GM12864 (cell line): ENCODE measurements around the gene LPIN1.
"Not testable (repeated sequence)": the region's sequence is repeated elsewhere in the genome, so short reads cannot be mapped to it uniquely, and the experiment has no call there.

ENCODE experiments used
- DNase-seq: peaks from one replicate; pipeline ENCODE4 v3.0.0-alpha.2; 2011; ENCODE audit warnings: low read depth
- H3K4me3 ChIP-seq: 2 replicates; pipeline ENCODE4 v1.5.1; 2011; ENCODE audit warnings: mild to moderate bottlenecking, low read depth, low read length, control low read depth
- CTCF ChIP-seq: IDR thresholded peaks from 2 replicates; pipeline ENCODE4 v1.5.1; 2011; ENCODE audit warnings: low read depth, mild to moderate bottlenecking, moderate library complexity, low read length, control low read depth, inconsistent platforms; ENCODE audit errors: missing control alignments

The LPIN1 gene

GRCh38 chr2:11835403-11835802 is 89.0 kb downstream of the LPIN1 start:
- TF ChIP-seq CTCF = no peak
- DNase-seq = no peak
- no peak overlapping the region for H3K4me3 ChIP-seq

GRCh38 chr2:11836647-11837219 is 90.3 kb downstream of the LPIN1 start:
- H3K4me3 ChIP-seq = no peak overlapping the region
- TF ChIP-seq CTCF = no peak
- no peak for DNase-seq

GRCh38 chr2:11837875-11838734 is 91.7 kb downstream of the LPIN1 start:
- no peak for DNase-seq
- no peak for TF ChIP-seq CTCF
- H3K4me3 ChIP-seq = no peak overlapping the region

DNA sequence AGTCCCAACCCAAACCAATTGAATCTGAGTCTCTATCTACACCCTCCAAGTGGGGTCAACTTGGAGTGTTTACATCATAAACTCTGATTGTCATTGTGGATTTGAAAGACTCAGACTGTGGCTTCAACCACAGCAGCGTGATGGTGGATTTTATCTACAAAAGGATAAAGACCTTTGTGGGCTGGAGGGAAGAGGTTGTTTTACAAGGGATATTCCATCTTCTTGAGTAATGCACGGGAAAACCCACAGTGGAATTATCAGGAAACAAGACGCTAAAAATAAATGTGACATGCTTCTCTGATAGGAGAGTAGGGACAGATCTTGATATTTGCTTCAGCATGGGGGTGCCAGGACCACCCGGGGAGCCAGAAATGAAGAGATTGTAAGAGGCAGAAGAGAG is 93.5 kb downstream of the LPIN1 start:
- no peak overlapping the region for H3K4me3 ChIP-seq
- no peak for TF ChIP-seq CTCF
- no peak for DNase-seq

GRCh38 chr2:11842336-11842735 is 95.9 kb downstream of the LPIN1 start:
- H3K4me3 ChIP-seq = no peak overlapping the region
- DNase-seq = no peak
- TF ChIP-seq CTCF = no peak

DNA sequence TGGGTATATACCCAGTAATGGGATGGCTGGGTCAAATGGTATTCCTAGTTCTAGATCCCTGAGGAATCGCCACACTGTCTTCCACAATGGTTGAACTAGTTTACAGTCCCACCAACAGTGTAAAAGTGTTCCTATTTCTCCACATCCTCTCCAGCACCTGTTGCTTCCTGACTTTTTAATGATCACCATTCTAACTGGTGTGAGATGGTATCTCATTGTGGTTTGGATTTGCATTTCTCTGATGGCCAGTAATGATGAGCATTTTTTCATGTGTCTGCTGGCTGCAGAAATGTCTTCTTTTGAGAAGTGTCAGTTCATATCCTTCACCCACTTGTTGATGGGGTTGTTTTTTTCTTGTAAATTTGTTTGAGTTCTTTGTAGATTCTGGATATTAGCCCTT is 98.4 kb downstream of the LPIN1 start:
- DNase-seq, H3K4me3 ChIP-seq: not testable (repeated sequence)

- DNase-seq, H3K4me3 ChIP-seq: not testable (repeated sequence)
Observed at GRCh38 chr2:11847935-11848334, 101.5 kb downstream of the LPIN1 start.

- H3K4me3 ChIP-seq = no peak overlapping the region
- no peak for TF ChIP-seq CTCF
- DNase-seq = no peak
Observed at GRCh38 chr2:11850082-11850481, 103.7 kb downstream of the LPIN1 start.
